Body of pancreas (tissue), 4 donors: Measurements from ENCODE around the gene ASTN2. TPM values are rescaled to one million over a fixed set of nuclear protein-coding genes. Genes with fewer than 3 reads are reported as not detected.

Experiments
- ATAC-seq: fragments of 150-250 bp; one replicate; pipeline ENCODE4 v1.9.1; 2016
- DNase-seq, 4 donors: peaks; one replicate each; pipeline ENCODE4 v3.0.0-alpha.2; 2019
- H3K27ac ChIP-seq, 4 donors: fragments of 200-600 bp; sonication (generic); 1 replicate in 3 of 4; 2 replicates in 1 of 4; pipeline versions ENCODE4 v1.5.1 to v1.6.1; 2016 to 2019; ENCODE audit warnings: mild to moderate bottlenecking in 1 of 4, mixed read lengths in 1 of 4, moderate library complexity in 1 of 4
- H3K27me3 ChIP-seq, 2 donors: fragments of 200-600 bp; sonication (generic); one replicate each; pipeline ENCODE4 v1.6.0; 2016; ENCODE audit warnings: mild to moderate bottlenecking in 1 of 2
- H3K36me3 ChIP-seq, 2 donors: fragments of 200-600 bp; sonication (generic); replicated peaks in 1 of 2; 2 replicates each; pipeline ENCODE4 v1.5.1; 2016; ENCODE audit warnings: low read depth in 2 of 2; ENCODE audit not compliant: insufficient read depth in 1 of 2
- H3K4me1 ChIP-seq: fragments of 200-600 bp; sonication (generic); one replicate; pipeline ENCODE4 v1.6.0; 2016
- H3K4me3 ChIP-seq, 2 donors: fragments of 200-600 bp; sonication (generic); 1 replicate in 1 of 2; 2 replicates in 1 of 2; pipeline ENCODE4 v1.5.1; 2016 to 2019
- H3K9me3 ChIP-seq, 3 donors: fragments of 200-600 bp; sonication (generic); 1 replicate in 2 of 3; 2 replicates in 1 of 3; pipeline ENCODE4 v1.5.1; 2016
- POLR2A ChIP-seq, 3 donors: fragments of 450-650 bp; IDR thresholded peaks; one replicate each; pipeline ENCODE4 v1.6.1; 2016; ENCODE audit warnings: antibody characterized with exemption in 3 of 3, mild to moderate bottlenecking in 2 of 3
- WGBS, 2 donors: methylation state at CpG; one replicate each; pipeline ENCODE4 v1.1.5; 2017; 5-methylcytosine and 5-hydroxymethylcytosine counted together
- intact Hi-C: fragments of 100-400 bp; cut with DNase I; formaldehyde crosslinking; loops from one replicate; pipeline ENCODE4 v1.15.1; 2023
- total RNA-seq, 2 donors: library from RNA; depleted of rRNA; stranded (reverse); fragments of >200 nt; gene quantifications; one replicate each; pipeline ENCODE4 v1.1.0, GENCODE V29; 2016
- TF ChIP-seq, protein P1 (sequence below), 7 experiments: fragments of 450-650 bp in 4 of 7; fragments of 200-600 bp in 3 of 7; sonication (generic) in 3 of 7; IDR thresholded peaks; one replicate each; pipeline ENCODE4 v1.5.1; 2016 to 2019; ENCODE audit warnings: antibody characterized with exemption in 7 of 7

The ASTN2 gene
- total RNA-seq, 2 donors from 2014 or later, result 8.2 to 9.6 TPM

DNA sequence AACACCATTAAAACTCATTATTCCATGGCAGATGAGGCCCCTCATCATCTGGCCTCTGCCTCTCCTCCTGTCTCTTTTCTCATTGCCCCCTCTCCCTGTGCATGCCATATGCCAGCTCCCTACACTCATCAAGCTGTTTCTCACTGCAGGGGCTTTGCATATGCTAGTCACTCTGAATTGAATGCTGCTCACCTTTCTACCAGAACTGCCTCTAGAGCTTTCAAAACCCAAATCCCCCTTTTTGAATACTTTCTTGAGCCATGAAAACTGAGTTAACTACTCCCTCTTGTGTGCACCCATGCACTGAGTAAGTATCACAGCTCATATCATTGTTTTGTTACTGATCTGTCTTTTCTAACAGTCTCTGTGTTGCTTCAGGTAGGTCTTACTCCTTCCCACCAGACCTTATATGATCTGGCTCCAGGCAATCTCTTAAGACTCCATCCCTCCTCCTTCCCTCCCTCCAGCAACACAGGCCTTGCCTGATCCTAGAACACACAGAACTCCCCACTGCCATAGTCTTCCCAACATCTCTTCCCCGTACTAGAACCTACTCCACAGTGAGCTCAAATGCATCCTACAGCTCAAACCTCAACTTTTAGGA, 60.5 kb downstream of the ASTN2 start:
- 84 to 86% methylated on average over 1 of the region's 1 CpG for WGBS, 2 donors
- intact Hi-C loops, result no loop called here
- H3K27me3 ChIP-seq, result no peaks in the 10 kb centered on the region
- no peaks in the 10 kb centered on the region for H3K36me3 ChIP-seq
- TF ChIP-seq, protein P1, sequence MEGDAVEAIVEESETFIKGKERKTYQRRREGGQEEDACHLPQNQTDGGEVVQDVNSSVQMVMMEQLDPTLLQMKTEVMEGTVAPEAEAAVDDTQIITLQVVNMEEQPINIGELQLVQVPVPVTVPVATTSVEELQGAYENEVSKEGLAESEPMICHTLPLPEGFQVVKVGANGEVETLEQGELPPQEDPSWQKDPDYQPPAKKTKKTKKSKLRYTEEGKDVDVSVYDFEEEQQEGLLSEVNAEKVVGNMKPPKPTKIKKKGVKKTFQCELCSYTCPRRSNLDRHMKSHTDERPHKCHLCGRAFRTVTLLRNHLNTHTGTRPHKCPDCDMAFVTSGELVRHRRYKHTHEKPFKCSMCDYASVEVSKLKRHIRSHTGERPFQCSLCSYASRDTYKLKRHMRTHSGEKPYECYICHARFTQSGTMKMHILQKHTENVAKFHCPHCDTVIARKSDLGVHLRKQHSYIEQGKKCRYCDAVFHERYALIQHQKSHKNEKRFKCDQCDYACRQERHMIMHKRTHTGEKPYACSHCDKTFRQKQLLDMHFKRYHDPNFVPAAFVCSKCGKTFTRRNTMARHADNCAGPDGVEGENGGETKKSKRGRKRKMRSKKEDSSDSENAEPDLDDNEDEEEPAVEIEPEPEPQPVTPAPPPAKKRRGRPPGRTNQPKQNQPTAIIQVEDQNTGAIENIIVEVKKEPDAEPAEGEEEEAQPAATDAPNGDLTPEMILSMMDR (IDR thresholded peaks at IDR 0.05), result no peak
- no peak for TF ChIP-seq POLR2A (IDR thresholded peaks at IDR 0.05)
- H3K9me3 ChIP-seq, result no peaks in the 10 kb centered on the region
- ATAC-seq, result no peak
- no peak overlapping the region for H3K4me3 ChIP-seq
- H3K27ac ChIP-seq, result no peak overlapping the region
- no peaks in the 10 kb centered on the region for H3K4me1 ChIP-seq
- DNase-seq, result no peak

DNA sequence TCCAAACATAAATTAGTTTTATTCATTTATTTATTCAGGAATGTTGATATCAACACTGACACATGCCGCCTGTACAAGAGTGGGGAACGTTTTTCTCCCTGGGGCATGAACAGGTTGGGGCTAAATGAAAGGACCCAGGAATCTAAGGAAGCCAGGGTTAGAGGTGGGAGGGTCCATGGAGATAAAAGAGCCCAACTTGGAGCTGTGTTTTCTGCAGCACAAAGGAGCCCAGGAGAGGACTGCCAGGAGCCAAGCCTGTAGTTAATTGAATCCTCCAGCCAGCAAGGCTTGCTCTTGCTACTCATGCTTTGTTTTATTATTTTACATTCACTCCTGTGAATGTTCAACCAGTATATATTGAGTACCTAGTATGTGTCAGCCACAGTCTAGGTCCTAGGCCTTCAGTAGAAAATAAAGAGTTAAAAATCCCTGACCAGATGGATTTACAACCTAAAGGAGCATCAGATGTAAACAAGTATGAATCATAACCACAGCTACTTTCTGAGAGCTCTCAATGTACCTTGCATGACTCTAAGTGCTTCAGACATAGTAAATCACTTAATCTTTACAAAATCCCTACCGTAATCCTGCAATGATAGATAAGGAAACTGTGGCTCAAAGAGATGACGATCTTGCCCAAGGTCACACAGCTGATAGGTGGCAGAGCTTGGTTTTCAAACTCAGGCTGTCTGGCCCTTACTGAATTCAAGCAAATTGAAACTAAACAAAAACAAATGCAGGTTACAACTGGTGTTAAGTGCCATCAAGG, 69.8 kb downstream of the ASTN2 start:
- Histone ChIP-seq H3K9me3 (no peaks in the 10 kb centered on the region), H3K27ac (no peak overlapping the region), H3K4me3 (no peak overlapping the region), H3K4me1 (no peaks in the 10 kb centered on the region), H3K36me3 (no peaks in the 10 kb centered on the region), H3K27me3 (no peaks in the 10 kb centered on the region)
- 36 to 37% methylated on average over 4 of the region's 4 CpGs for WGBS, 2 donors
- ATAC-seq, result no peak
- intact Hi-C loops, result no loop called here
- DNase-seq, result no peak
- no peak for TF ChIP-seq POLR2A (IDR thresholded peaks at IDR 0.05)
- TF ChIP-seq, protein P1 (IDR thresholded peaks at IDR 0.05), result no peak

DNA sequence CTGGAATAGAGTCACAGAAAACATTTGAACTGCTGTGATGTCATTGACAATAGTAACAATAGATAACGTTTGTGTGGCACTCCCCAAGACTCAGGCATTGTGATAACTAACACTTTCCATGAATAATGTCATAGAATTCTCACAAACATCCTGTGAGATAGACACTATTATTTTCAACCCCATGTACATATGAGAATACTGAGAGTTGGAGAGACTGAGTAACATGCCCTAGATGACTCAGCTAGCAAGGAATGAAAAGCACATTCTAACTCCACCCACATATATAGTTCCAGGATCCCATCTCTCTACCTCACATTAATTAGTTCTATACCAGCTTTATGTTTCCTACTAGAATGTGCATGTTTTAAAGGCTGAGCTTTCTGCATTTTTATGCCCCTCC, 71.4 kb downstream of the ASTN2 start:
- H3K4me3 ChIP-seq, result no peak overlapping the region
- ATAC-seq (no peak), DNase-seq (no peak)
- TF ChIP-seq POLR2A (IDR thresholded peaks at IDR 0.05), result no peak
- TF ChIP-seq, protein P1 (IDR thresholded peaks at IDR 0.05), result no peak
- intact Hi-C loops, result no loop called here
- peaks cover 5% of the 10 kb centered on the region for H3K4me1 ChIP-seq
- H3K27me3 ChIP-seq, result no peaks in the 10 kb centered on the region
- no peaks in the 10 kb centered on the region for H3K36me3 ChIP-seq
- no peaks in the 10 kb centered on the region for H3K9me3 ChIP-seq
- 32 to 40% methylated on average over 1 of the region's 1 CpG for WGBS, 2 donors
- no peak overlapping the region for H3K27ac ChIP-seq

DNA sequence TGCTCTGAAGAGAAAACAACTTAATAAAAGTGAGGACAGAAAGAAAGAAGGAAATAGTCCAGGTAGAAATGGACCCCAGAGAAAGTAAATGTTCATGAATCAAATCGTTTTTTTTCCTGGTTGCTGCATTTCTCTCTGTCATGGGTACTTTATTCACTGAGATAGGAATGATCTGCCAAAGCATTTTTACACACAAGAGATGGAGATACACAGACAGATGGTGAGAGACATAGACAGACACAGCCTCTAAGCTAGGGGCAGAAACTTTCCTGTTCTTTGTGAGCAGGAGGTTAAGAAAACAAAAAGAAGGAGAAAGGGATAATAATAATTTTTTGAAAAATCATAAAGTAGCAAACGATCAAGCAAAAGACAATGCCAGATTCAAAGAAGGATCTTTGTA, 73.7 kb downstream of the ASTN2 start:
- 37 to 47% methylated on average over 2 of the region's 2 CpGs for whole genome bisulfite sequencing, 2 donors
- no peaks in the 10 kb centered on the region for H3K36me3 ChIP-seq
- no peaks in the 10 kb centered on the region for H3K9me3 ChIP-seq
- no peak overlapping the region for H3K27ac ChIP-seq
- intact Hi-C loops, result no loop called here
- DNase-seq (no peak), ATAC-seq (no peak)
- no peaks in the 10 kb centered on the region for H3K27me3 ChIP-seq
- H3K4me1 ChIP-seq, result peaks cover 5% of the 10 kb centered on the region
- TF ChIP-seq POLR2A (IDR thresholded peaks at IDR 0.05), result no peak
- TF ChIP-seq, protein P1 (IDR thresholded peaks at IDR 0.05), result no peak
- H3K4me3 ChIP-seq, result no peak overlapping the region
